Measurements from ENCODE around the gene HOMER2.

Gene HOMER2

GRCh38 chr15:82933576-82933975, 18.9 kb downstream of the HOMER2 start:
- DNase-seq (ENCODE audit: low read depth), result no peak
- TF ChIP-seq CTCF (conservative IDR thresholded peaks at IDR 0.05; ENCODE audit: low read length), result no peak
- H3K4me3 ChIP-seq (ENCODE audit: low read length), result no peak overlapping the region

- no peak for TF ChIP-seq CTCF (conservative IDR thresholded peaks at IDR 0.05; ENCODE audit: low read length)
- no peak for DNase-seq (ENCODE audit: low read depth)
- H3K4me3 ChIP-seq (ENCODE audit: low read length), result no peak overlapping the region
Observed at GRCh38 chr15:82931221-82931620, 21.3 kb downstream of the HOMER2 start.

GRCh38 chr15:82930461-82930860, 22.1 kb downstream of the HOMER2 start:
- no peak for TF ChIP-seq CTCF (conservative IDR thresholded peaks at IDR 0.05; ENCODE audit: low read length)

GRCh38 chr15:82928711-82929110, 23.8 kb downstream of the HOMER2 start:
- peak; percentile 11 for DNase-seq (ENCODE audit: low read depth)
- H3K4me3 ChIP-seq (ENCODE audit: low read length), result no peak overlapping the region
- TF ChIP-seq CTCF (conservative IDR thresholded peaks at IDR 0.05; ENCODE audit: low read length), result no peak

More at GRCh38 chr15:82930461-82930860, 22.1 kb downstream of the HOMER2 start:
- no peak overlapping the region for H3K4me3 ChIP-seq (ENCODE audit: low read length)
- no peak for DNase-seq (ENCODE audit: low read depth)

- no peak overlapping the region for H3K4me3 ChIP-seq (ENCODE audit: low read length)
- TF ChIP-seq CTCF (conservative IDR thresholded peaks at IDR 0.05; ENCODE audit: low read length), result no peak
- DNase-seq (ENCODE audit: low read depth), result no peak
Observed at GRCh38 chr15:82923744-82924143, 28.8 kb downstream of the HOMER2 start.

GRCh38 chr15:82922737-82923136, 29.8 kb downstream of the HOMER2 start:
- TF ChIP-seq CTCF (conservative IDR thresholded peaks at IDR 0.05; ENCODE audit: low read length), result no peak
- no peak for DNase-seq (ENCODE audit: low read depth)
- H3K4me3 ChIP-seq (ENCODE audit: low read length), result no peak overlapping the region

GRCh38 chr15:82921939-82922338, 30.6 kb downstream of the HOMER2 start:
- no peak overlapping the region for H3K4me3 ChIP-seq (ENCODE audit: low read length)
- no peak for TF ChIP-seq CTCF (conservative IDR thresholded peaks at IDR 0.05; ENCODE audit: low read length)
- no peak for DNase-seq (ENCODE audit: low read depth)

Data from AG10803 (cell line).